ENCODE results near the gene MSI2.

GRCh38 chr17:57465610-57466009, 209.3 kb downstream of the MSI2 start:
- no peak for TF ChIP-seq POLR2A (IDR thresholded peaks at IDR 0.05)
- TF ChIP-seq, protein P1, sequence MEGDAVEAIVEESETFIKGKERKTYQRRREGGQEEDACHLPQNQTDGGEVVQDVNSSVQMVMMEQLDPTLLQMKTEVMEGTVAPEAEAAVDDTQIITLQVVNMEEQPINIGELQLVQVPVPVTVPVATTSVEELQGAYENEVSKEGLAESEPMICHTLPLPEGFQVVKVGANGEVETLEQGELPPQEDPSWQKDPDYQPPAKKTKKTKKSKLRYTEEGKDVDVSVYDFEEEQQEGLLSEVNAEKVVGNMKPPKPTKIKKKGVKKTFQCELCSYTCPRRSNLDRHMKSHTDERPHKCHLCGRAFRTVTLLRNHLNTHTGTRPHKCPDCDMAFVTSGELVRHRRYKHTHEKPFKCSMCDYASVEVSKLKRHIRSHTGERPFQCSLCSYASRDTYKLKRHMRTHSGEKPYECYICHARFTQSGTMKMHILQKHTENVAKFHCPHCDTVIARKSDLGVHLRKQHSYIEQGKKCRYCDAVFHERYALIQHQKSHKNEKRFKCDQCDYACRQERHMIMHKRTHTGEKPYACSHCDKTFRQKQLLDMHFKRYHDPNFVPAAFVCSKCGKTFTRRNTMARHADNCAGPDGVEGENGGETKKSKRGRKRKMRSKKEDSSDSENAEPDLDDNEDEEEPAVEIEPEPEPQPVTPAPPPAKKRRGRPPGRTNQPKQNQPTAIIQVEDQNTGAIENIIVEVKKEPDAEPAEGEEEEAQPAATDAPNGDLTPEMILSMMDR (IDR thresholded peaks at IDR 0.05): no peak
